Left colon (tissue), 2 donors: ENCODE measurements around the gene MLPH. TPM values are rescaled to one million over a fixed set of nuclear protein-coding genes. Genes with fewer than 3 reads are reported as not detected.

Source experiments
- ATAC-seq: fragments of 200-7000 bp; cut with Tn5 transposase; one replicate; pipeline ENCODE4 v1.9.1; 2020; ENCODE audit warnings: mild to moderate bottlenecking, moderate library complexity
- DNase-seq, 2 donors: peaks; one replicate each; pipeline ENCODE4 v3.0.0-alpha.2; 2020
- intact Hi-C, 2 donors: fragments of 100-400 bp; cut with DNase I in 1 of 2; cut with micrococcal nuclease in 1 of 2; formaldehyde crosslinking; loops; one replicate each; pipeline versions ENCODE4 v1.11.2 to v1.14.0; 2022; cut with DNase I, micrococcal nuclease
- long read RNA-seq: library from polyadenylated mRNA; unstranded; transcript quantifications from one replicate; pipeline ENCODE4 v2.0.0, GENCODE V29; 2021
- total RNA-seq, 2 donors: library from RNA; stranded (reverse); fragmentation: NEBNext Ultra II Directional; extraction: Animal tissue kit (Norgen Biotek cat#: 25700); gene quantifications; one replicate each; pipeline ENCODE4 v1.2.1, GENCODE V29; 2021
- donor health status: DM: no; HTN: no; CAD: no.
- donor health status: DM: yes; HTN: yes; CAD: no.

MLPH gene, protein sequence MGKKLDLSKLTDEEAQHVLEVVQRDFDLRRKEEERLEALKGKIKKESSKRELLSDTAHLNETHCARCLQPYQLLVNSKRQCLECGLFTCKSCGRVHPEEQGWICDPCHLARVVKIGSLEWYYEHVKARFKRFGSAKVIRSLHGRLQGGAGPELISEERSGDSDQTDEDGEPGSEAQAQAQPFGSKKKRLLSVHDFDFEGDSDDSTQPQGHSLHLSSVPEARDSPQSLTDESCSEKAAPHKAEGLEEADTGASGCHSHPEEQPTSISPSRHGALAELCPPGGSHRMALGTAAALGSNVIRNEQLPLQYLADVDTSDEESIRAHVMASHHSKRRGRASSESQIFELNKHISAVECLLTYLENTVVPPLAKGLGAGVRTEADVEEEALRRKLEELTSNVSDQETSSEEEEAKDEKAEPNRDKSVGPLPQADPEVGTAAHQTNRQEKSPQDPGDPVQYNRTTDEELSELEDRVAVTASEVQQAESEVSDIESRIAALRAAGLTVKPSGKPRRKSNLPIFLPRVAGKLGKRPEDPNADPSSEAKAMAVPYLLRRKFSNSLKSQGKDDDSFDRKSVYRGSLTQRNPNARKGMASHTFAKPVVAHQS
- total RNA-seq = 100 to 1,000 TPM; 117 to 139 TPM
- long read RNA-seq, transcript MLPH-223 (12 exons, 2,341 nt) = minor isoform, 13 of 171 reads
- long read RNA-seq, transcript MLPH-202 (15 exons, 2,332 nt) = major isoform, 35 of 171 reads
- long read RNA-seq, transcript MLPH-201 (16 exons, 3,823 nt) = minor isoform, 7 of 171 reads
- long read RNA-seq, partial matches to known transcripts = 69 of 171 reads
- long read RNA-seq, other reads (novel, unspliced or antisense) = 42 of 171 reads

DNA sequence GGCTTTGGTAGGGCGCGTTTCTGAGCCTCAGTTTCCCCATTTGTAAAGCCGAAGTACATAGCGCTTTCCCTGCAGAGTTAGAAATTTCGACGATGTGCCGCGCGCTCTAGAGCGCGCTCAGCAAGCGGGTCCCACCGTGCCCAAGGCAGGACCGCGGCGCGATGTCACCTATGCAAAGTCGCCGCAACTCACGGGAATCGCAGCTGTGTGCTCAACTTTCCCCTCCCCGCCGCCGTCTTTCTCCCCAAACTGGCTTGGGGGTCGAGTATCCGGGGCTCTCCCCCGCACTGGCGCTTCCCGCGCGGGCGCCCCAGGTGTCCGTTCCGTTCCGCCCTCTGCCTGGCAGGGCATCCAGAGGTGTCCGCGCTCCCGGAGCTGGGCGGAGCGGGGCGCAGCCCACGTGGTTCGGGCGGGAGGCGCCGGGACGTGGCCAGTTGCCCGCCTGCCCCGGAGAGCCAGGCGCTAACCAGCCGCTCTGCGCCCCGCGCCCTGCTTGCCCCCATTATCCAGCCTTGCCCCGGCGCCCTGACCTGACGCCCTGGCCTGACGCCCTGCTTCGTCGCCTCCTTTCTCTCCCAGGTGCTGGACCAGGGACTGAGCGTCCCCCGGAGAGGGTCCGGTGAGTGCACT is at the start of gene MLPH:
Gene MLPH (plus strand): TSS at position 433 of the 630 bp plus-strand sequence. CDS start 6,176 bp downstream, outside the sequence.
- DNase-seq (peak; percentile 75 to 79), ATAC-seq (peak; percentile 64)
- intact Hi-C loops = no loop called here

DNA sequence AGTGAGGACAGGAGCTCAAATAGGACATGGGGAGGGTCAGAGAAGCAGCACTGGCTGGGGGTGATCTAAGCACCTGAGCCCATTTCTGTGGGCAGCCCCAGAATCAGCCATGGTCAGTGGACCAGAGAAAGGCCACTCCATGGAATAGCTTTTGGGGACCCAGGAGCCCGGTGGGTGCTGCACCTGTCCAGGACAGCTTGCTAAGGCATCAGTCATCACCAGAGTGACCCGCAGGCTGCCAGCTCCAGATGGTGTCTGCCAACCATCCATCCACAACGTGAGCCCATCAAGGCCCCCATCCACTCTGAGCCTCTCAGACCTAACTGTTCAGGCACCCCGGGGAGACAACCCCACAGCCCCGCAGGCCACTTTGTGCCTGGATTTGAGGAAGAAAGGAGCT is 49.5 kb upstream of the MLPH start:
- intact Hi-C loops = no loop called here
- no peak for ATAC-seq
- DNase-seq = no peak

DNA sequence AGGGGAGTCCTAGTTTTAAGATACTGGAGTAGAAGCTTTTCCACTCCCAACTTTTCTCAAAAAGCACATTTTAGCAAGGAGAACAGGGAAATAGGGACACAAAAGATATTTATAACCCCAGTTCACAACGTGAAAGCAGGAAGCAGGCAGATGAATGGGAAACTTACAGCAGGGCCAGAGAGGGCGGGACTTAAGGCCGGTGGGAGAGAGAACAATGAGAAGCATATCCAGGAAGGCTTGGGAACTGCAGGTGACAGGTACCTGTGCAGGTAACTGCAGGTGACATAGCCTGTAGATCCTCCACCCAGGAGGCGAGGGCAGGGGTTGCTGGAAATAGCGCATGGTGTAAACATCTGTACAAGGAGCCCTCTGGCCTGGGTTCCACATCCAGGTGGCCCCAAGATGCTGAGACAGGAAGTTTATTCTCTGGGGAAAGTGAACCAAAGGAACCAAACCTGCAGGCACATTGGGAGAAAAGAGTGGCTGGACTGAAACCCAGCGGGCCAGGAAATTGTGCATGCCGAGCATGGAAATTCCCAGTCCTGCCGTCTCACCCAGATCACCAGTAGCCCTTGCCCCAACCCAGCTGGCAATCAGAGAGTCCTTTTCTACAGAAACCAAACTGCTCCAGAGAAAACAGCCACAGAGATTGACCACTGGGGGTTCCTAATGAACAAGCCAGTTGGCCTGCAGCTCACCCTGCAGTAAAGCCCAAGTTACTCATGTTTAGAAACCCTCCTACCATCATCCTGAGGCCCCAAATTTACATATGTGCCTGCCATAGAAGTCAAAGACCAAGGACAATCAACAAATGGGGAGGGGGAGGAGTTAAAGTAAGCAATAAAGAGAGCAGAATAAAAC is 48.7 kb upstream of the MLPH start:
- ATAC-seq (peak; percentile 99), DNase-seq (peak; percentile 60 to 74)
- intact Hi-C loops = no loop called here

DNA sequence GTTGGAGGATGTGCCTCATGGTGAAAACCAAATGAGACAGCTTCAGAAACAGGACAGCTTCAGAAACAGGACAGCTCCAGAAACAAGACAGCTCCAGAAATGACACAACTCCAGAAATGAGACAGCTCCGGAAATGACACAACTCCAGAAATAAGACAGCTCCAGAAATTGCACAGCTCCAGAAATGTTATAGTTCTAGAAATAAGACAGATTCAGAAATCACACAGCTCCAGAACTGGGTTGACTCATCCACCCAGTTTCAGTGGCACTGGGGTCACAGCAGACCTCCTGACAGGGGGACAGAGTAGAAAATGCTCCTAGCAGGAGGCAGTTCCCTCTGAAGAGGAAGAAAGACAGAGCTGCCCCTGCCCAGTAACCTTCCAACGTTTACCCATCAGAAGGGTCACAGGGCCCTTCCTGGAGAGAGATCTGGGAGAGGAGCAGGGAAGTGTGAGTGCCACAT is 46.2 kb upstream of the MLPH start:
- ATAC-seq (no peak), DNase-seq (no peak)
- intact Hi-C loops = no loop called here

DNA sequence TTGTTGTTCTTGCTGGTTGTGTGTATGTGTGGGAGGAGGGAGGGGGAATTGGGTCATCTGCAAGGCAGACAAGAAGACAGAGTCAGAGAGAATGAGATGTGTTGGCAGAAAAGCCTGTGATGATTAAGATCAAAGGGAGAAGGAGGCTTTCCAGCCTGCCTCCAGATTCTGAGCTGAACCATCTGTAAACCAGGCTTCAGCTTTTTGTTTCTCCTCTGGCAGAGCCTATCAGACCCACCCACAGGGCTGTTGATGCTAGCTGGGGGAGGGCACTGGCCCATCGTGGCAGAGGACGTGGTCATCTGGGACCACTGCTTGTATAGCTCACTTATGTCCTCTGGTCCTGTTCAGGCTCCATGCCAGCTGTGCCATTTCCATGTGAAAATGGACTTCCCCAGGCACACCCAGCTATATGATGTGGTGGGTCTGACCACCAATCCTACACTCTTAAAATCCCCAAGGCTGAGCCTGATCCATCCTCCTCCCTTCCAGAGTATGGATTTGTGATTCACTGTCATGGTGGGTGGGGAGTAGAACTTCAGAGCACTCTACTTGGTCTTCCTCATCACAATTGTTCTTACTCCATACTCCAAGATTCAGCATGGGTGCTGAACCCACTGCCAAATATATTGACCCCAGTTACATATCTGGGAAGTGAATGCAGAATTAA is 45.3 kb upstream of the MLPH start:
- intact Hi-C loops = no loop called here
- DNase-seq (no peak), ATAC-seq (no peak)

DNA sequence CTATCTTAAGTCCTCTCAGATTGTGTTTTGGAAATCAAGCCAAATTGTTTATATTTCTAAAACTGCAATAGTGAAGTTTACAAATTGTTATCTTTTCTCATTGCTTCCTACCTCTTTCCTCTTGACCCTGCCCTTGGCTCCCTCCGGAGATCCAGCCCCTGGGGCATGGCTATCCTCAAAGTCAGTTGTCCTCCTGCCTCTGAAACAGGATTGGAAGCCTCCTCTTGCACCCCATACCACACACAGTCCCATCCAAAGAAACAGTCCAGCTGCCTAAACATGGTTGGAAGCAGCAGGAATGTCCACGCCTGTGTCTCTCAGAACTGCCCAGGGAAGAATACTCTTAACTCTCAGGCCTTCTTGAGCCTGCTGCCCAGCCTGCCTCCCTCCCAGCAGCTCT is 43.0 kb upstream of the MLPH start:
- no peak for ATAC-seq
- DNase-seq = no peak
- intact Hi-C loops = no loop called here

DNA sequence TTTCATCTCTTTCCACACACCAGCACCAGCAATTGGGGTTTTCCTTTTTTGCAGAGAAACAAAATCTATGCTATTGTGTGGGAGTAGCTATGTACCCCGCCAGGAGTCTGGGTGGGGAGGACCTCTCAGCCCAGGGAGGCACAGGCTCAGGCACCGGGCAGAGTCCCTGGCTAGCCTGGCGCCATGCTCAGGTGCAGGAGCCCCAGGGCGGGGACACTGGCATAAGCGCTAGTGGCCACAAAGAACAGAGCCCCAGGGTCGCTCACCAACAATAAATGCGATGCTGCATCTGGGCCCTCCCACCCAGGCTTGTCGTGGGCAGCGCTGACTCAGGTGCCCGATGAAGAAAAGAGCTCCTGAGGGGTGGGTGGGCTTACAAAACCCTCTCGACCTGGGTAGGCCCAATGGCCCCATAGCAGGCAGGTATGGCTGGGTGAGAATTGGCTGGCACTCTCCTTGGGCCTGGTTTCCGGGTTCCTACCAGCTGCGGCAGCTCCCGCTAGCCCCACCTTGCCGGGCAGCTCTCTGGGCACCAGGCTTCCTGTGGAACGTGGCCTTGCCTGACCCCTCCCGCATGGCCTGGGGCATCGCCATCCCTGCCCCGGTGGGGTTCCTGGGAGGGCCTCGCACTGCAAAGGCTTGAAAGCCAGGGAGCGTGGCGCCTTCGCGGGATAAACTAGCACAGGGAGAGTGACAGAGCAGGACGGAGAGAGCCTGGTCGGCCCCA is 41.3 kb upstream of the MLPH start:
- intact Hi-C loops = no loop called here
- ATAC-seq = no peak
- no peak for DNase-seq

DNA sequence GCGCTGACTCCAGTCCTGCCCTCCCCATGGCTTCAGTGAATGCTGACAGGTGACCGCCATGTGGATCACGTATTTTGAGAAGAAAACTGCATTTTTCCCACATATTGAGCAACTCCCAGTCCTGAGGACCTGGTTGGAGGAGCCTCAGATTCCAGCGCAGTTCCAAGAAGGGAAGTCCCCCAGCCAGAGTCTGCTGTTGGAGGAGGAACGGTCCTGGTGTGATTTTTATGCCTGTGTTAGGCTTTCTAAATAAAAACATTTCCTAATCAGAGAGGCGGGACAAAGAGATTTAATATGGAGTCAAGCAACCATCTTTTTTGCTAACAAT is 40.7 kb upstream of the MLPH start:
- no peak for ATAC-seq
- no peak for DNase-seq
- intact Hi-C loops = no loop called here

DNA sequence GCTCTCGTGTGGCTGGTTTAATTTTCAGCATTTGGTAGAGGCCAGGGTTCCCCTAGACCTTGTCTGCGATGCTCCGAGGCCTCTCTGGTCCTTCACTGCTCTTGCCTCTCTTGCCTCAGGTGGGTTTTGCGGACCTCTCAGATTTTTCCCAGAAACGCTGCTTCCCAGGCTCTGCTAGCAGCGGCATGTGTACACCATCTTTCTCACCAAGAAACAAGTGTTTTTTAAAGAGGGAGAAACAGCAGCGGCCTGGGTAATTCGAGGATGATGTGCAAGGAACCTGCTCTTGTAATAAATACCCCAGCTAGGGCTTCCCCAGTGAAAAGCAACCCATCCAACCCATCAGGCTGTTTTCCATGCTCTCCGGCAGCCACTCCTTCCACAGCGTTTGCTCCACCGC is 39.6 kb upstream of the MLPH start:
- intact Hi-C loops = no loop called here
- no peak for ATAC-seq
- no peak for DNase-seq

DNA sequence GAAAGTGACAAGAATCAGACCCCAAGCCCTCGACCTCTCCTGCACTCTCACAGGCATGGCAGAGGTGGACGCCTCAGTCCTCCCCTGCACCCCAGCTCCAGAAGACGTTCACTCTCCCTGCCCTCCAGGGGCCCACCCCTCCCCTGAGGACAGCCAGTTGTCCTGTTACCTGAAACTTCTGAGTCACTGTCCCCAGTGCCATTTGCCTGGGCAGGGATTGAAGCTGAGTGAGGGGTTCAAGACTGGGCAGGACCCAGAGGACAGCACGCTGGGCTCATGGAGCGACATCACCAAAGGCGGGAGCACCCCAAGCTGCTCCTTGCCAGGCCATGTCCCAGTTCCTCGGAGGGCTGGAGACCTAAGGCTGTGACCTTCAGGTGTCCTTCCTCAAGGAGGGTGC is 38.9 kb upstream of the MLPH start:
- DNase-seq (no peak), ATAC-seq (no peak)
- intact Hi-C loops = no loop called here

DNA sequence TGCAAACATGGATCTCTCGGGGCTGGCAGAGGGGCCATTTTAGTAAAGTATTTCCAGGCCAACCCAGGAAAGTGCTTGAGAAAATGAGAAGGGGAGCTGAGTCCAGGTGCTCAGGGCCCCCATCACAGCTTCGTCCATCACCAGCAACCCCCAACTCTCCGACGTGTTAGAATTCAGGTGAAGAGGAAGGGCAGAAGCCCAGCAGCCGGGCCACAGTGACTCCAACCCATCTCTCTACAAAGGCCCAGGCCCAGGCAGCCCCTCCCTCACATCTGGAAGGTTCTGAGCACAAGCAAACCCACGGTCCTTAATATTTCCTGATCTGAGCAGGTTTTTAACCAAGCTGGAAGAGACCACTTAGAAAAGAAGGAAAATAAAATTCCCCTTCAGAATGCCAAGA is 38.4 kb upstream of the MLPH start:
- DNase-seq = no peak
- ATAC-seq = no peak
- intact Hi-C loops = no loop called here

DNA sequence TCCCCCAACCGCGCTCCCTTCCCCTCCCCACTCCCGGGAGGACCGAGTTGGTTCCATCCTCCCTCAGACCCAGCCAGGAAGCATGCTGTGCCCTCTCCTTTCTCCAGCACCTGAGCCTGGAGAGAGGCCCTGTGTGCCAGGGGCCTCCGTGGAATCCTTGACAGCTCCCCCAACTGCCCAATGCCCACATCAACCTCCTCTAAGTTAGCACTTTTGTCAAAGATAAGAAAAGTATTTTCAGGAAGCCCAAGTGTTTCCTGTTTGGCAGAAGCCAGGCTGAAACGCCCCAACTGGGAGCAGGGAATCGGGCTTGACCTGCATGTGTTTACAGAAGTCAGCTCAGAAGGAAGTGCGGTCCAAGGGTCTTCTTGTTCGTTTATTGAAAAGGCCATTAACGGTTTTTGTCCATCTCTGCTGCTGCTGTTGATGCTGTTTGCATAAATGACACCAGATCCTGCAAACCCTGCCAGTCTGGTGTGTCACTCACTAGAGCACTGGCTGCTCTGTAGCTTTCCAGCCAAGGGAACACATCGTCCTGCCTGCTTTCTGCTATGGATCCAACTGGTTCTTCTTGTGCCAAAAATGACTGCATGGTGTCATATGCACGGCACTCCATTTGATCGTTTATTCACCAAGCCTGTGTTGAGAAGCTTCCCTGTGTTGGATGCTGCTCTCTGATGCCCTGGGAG is 37.7 kb upstream of the MLPH start:
- DNase-seq (no peak), ATAC-seq (no peak)
- intact Hi-C loops = no loop called here

DNA sequence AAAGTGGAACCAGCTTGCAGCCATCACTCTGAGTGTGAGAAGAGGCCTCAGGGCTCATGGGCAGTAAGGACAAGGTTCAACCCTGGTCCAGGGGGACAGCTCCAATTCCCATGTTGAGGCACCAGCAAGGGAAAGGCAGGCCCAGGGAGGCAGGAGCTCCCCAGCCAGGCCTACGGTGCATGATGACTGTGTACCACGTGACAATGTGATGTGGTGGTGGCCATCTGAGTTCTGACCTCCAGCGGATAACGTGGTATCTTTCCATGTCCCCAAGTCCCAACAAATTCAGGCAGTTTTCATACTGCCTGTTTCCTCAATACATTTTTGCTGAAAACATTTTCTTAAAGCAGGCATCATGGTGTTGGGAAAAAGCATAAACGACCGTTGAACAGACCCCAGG is 36.9 kb upstream of the MLPH start:
- ATAC-seq = no peak
- no peak for DNase-seq
- intact Hi-C loops = no loop called here

DNA sequence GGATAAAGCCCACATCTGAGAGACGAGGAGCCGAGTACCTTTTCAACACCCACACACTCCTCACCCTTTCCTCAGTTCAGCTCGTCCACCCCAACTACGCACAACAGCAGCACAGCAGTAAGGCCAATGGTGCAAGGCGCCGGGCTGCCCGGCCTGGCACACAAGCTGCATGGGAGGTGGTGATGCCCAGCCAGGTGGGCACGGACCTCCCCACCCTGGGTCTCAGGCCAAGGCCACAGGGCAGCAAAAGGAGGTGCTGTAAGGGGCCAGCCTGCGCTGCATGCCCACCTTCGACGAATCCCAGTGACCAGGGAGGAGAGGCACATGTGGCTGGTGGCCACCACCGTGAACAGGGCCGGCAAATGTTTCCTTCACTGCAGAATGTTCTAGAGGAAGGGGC is 36.5 kb upstream of the MLPH start:
- ATAC-seq (no peak), DNase-seq (no peak)
- intact Hi-C loops = no loop called here

DNA sequence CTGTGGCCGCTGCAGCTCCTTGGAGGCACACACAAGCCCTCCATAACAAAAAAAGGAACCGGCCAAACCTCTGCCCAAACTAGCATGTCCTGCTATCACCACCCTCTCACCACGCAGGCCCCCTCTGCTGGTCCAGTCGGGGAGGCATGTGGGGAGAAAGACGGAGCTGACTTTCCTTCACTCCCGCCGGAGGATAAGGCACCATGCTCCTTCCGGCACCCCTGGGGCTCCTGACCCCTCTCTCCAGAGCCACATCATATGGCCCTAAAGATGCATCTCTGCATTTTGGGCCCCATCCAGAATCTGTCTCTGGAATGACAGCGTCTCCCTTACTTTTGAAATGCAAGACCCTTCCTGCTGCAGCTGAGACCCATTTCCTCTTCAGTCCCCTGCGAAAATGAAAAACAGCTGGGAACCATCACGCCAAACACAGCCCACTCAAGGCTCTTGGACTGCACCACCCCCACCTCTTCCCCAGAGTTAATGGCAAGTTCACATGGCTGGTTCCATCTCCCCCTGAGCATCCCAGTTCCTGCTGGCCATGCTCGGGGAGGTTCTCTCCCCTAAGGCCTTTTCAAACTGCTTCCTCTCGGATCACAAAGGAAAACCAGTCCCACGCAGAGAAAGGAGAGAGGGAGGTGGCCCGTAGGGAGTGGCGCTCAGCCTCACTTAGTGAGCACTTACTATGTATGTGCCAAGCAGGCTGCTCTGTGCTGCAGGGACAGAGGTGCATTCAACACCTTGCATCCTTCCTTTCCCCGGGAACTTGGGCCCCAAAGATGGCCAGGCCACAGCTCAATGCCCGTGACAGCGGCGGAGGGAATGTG is 35.2 kb upstream of the MLPH start:
- DNase-seq = no peak
- intact Hi-C loops = no loop called here
- ATAC-seq = no peak

DNA sequence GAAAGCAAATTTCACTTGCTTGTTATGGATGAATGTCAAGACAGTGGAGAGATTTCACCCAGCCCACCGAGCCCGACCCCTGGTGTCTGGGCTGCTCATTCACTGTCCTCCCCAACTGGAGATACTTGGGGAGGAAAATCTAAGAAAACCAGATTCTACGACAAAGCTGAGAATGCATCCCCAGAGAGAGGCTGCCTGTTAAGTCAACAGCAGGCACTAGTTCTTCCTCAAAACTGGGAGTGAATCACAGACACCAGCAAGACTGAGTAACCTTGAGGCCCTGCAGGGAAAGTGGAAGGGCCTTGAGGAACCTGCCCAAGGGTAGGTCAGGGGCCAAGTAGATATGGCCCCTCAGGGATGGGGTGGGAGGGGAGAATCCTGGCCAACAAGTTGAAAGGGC is 34.2 kb upstream of the MLPH start:
- intact Hi-C loops = no loop called here
- ATAC-seq = no peak
- DNase-seq = no peak
